Right kidney (tissue), 1 donor: ENCODE results near the gene C1orf116.

Experiments used
- DNase-seq: peaks from one replicate; pipeline ENCODE4 v3.0.0-alpha.2; 2016

The C1orf116 gene

GRCh38 chr1:207035877-207036551, 3.5 kb upstream of the C1orf116 start:
- DNase-seq = no peak

DNA sequence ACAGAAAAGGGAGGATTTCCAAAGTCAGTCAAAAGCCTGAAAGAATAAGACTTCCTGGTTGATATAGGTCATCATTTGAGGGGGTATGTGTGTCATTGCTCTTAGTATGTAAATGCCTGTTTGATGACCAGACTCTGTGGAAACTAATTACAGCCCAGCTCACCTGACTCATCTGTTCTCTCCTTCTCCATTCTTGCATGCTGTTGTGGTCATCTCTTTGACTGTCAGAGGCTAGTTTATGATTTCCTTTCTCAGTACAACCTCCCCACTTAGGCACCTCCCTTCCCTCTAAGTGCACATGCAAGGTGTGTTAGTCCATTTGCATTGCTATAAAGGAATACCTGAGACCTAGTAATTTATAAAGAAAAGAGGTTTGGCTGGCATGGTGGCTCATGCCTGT, 2.4 kb upstream of the C1orf116 start:
- no peak for DNase-seq

GRCh38 chr1:207034208-207034607, 1.7 kb upstream of the C1orf116 start:
- no peak for DNase-seq

- no peak for DNase-seq
Observed at GRCh38 chr1:207033302-207033701, 746 bp upstream of the C1orf116 start.

GRCh38 chr1:207031632-207032264, 808 bp downstream of the C1orf116 start:
- no peak for DNase-seq

GRCh38 chr1:207031016-207031415, 1.5 kb downstream of the C1orf116 start:
- no peak for DNase-seq

DNA sequence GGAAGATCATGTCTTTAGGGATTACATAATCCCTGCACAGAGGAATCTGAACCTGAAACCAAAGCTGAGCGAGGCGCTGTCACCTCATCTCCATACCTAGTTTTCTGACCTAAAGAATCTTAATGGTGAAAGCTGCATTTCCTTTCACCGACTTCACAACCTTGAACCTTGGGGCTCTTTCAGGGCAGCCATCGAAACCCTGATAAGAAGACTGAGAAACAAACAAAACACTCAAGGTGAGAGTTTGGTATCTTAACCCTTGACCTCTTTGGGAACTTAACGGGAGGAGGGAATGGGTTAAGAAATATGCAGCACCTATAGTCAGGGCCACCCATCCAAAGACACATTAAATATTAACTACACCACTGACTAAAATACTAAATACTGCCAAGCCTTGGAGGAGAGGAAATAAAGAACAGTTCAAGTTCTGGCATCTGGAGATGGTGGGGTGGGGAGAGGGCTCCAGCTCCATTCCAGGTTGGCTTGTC, 2.0 kb downstream of the C1orf116 start:
- DNase-seq = no peak

DNA sequence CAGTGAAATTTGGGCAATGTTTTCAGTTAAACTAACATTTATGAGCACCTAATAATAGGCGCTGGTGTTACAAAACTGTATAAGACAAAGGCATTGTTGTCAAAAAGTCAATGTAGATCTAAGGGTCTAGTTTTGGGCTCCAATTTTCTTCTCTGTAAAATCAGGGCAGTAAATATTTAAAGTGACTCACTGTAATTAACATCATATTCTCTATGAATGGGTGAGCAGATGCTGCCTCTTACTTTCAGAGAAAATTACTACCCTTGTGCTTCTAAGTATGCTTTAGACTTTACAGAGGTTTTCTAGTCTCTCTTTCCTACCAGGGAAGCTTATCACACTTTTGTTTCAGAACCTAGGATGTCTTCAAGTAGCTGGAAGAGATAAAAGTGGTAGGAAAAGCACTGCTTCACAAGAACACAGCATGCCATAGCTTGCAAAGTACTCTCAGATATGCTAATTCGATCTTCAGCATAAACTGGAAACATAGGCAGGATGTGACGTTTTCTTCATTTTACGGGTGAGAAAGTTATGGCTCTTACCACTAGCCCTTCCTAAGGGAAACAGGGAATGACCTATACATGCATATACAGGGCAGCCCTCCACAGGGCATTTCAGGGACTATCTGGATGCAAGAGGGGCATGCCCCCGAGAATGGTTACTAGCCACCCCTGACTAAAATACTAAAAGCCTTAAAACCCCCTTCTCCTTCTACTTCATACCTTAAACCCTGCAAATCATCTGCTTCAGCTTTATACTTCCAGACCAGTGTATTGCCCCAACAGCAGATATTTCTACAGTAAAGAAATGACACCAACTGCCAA, 2.6 kb downstream of the C1orf116 start:
- DNase-seq = no peak

- DNase-seq = no peak
Observed at GRCh38 chr1:207028884-207029650, 3.5 kb downstream of the C1orf116 start.

GRCh38 chr1:207027921-207028320, 4.6 kb downstream of the C1orf116 start:
- no peak for DNase-seq

- no peak for DNase-seq
Observed at GRCh38 chr1:207027206-207027777, 5.3 kb downstream of the C1orf116 start.

GRCh38 chr1:207026104-207026534, 6.4 kb downstream of the C1orf116 start:
- DNase-seq = no peak

DNA sequence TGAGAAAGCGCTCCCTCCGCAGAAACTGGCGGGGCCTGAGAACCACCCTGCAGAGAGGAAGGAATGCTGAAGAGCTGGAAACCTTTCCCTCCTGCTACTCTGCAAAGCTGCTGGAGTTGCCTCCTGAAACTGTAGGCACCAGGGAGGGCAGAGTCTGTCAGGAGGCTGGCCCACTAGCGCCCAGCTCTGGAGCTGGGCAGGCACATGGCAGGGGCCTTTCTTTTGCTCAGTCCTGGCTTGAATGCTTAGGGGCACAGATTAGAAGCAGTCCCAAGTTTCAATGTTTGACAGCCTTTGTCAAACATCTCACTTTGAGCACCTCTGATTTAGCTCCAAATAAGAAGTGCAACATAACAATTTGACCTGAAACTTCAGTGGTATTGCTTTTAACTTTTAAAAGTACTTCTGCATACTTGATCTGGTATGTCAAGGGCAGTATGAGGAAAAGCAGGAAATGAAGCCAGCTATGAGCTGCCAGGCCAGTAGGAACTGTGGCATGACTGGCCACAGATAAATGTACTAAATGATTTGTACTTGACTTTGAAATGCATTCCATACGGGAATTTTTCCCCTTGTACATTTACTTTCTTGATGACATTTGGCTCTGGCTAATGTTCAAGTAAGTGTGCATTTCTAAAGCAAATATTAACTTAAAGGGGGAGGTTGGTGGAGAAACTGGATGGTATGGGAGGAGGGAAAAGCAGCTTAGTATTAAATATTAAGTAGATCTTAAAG, 7.2 kb downstream of the C1orf116 start:
- DNase-seq = no peak

DNA sequence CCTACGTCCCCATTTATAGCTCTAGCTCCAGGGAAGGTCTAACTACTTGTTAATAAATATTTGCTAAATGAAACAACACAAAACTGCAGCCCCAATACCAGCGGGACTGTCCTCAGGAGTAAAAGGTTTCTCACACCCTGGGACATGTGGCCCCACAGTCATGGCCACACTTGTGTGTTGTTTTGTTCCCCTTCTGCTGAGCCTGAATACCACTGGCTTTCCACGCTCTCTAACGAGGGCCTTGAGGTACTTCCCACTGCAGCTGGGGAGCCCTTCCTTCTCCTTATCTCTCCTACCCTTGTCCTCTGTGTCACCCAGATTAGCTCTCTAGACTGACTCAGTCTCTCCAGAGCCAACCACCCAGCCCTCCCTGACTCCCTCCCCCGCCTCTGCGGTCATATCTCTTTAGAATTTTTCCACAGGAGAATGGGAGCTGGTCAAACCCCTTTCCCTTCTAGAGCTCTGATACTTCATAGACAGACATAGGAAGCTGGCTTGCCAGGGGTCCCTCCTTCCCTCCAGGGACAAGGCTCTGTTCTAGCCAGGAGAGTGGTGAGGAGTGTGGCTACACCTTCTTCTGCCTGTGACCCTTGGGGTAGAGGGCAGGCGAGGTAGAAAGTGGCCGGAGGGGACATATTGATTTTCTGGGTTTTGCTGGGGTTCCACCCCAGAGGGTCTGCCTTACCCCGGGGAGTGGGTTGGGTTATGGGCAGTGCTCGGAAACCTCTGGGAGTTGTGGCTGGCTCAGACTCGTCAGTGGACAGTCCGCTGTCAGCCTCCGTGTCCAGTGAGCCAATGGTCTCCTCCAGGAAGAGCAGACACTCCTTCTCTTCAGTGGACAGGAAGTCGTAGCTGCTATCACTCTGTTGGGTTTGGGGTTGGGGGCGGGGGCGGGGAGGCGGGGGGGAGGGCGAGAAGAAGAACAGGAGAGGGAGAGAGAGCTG, 8.1 kb downstream of the C1orf116 start:
- no peak for DNase-seq

DNA sequence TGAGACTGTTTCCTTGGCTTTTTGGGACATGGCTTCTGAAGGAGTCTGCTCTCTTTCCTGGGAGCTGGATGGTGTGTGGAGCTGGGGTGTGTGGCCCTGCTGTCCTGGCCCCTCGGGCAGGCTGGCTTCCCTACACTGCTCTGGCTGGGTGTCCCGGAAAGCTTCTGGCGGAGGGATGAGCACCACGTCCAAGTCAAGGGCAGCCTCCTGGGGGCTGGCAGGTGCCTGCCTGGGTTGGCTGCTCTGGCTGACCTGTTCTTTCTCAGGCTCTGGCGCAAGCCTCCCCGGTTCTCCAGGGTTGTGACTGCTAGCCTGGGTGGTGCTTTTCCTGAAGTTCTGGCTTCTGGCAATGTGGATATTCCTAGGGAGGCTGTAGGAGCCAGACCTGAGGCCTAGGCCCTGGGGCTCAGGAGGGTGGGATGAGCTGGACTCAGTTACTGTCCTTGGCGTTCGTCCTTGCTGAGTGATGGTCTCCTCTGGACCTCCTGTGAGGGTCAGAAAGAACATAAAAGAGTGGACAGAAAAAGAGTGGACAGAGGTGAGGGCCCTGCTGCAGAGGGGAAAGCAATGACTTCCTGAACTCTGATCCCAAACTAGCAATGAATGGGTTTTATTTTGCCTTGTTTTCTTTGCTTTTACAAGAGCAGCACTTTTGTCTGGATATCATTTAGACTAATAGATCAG, 9.4 kb downstream of the C1orf116 start:
- DNase-seq = no peak

GRCh38 chr1:207021876-207022596, 10.5 kb downstream of the C1orf116 start:
- DNase-seq = no peak

DNA sequence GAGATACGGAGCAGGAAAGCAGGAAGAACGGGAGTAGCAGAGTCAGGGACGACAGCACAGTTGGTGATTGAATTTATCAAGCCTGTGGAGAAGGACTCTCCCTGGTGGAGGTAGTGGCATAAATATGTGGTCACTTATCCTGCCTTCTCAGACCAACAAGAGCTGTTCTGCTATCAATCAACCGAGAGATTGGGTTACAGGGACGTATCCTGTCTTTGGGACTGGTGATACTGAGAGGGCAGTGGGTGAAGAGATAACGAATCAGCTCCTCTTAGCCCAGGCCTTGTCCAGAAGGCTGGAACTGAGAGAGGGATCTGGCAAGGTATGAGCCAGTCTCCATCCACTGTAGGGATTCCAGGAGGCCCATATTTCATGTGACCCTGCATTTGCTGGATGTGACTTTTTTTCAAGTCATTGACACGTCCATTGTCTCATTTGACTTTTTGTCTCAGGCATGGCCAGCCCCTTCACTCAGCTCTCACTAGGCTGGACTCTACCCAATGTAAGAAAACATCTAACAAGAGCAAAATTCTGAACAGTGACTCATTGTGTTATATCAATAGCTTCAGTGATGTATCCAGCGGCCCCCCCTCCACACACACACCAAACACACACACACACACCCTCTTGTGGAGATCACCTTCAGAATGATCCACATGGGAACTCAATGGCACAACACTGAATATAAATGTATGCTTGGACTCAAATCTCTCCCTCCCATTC, 11.3 kb downstream of the C1orf116 start:
- DNase-seq = no peak

DNA sequence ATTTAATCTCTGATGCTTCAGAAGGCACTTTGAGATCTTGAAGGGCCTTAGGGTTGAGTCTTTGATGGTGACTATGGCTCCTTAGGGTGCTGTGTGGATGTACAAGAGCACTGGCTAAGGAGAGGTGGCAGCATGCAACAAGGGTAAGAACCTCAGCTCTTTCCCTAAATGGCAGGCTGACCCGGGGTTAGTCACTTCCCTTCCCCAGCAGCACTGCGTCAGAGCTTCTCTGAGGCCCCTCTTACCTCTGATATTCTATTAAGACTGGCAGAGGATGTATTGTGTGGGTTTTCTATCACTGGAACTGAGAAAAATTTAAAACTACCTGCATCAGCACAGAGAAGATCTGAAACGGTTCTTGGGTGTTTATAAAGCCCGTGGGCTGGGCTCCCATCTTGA, 11.8 kb downstream of the C1orf116 start:
- no peak for DNase-seq
